SIG-M5 treated with dmso at 0.1 percent for 504 hours (cell line): ENCODE results near the gene MAPKBP1.

Experiments used
- DNase-seq: peaks from one replicate; lab custom pipeline; 2025; ENCODE audit not compliant: unreplicated experiment; lab: John Stamatoyannopoulos, UW

MAPKBP1 gene

GRCh38 chr15:41780727-41781126 lies 6.4 kb downstream of the MAPKBP1 start:
- DNase-seq: no peak

- no peak for DNase-seq
Observed at GRCh38 chr15:41782371-41783282, 8.3 kb downstream of the MAPKBP1 start.

- DNase-seq: no peak
Observed at GRCh38 chr15:41783296-41783695, 9.0 kb downstream of the MAPKBP1 start.

GRCh38 chr15:41788262-41788661 lies 14.0 kb downstream of the MAPKBP1 start:
- DNase-seq: no peak

GRCh38 chr15:41789236-41789635 lies 15.0 kb downstream of the MAPKBP1 start:
- DNase-seq: no peak

- DNase-seq: no peak
Observed at GRCh38 chr15:41789662-41790061, 15.4 kb downstream of the MAPKBP1 start.

GRCh38 chr15:41790169-41790568 lies 15.9 kb downstream of the MAPKBP1 start:
- no peak for DNase-seq

GRCh38 chr15:41790756-41791546 lies 16.7 kb downstream of the MAPKBP1 start:
- no peak for DNase-seq

GRCh38 chr15:41791547-41791937 lies 17.3 kb downstream of the MAPKBP1 start:
- DNase-seq: no peak

GRCh38 chr15:41792000-41792637 lies 17.8 kb downstream of the MAPKBP1 start:
- DNase-seq: no peak

GRCh38 chr15:41794081-41794480 lies 19.8 kb downstream of the MAPKBP1 start:
- DNase-seq: no peak

- no peak for DNase-seq
Observed at GRCh38 chr15:41795996-41796856, 21.9 kb downstream of the MAPKBP1 start.

- DNase-seq: no peak
Observed at GRCh38 chr15:41797201-41797944, 23.1 kb downstream of the MAPKBP1 start.

GRCh38 chr15:41798607-41799487 lies 24.6 kb downstream of the MAPKBP1 start:
- no peak for DNase-seq

- DNase-seq: no peak
Observed at GRCh38 chr15:41799488-41799805, 25.2 kb downstream of the MAPKBP1 start.

GRCh38 chr15:41801185-41801584 lies 26.9 kb downstream of the MAPKBP1 start:
- DNase-seq: no peak

- no peak for DNase-seq
Observed at GRCh38 chr15:41801850-41802455, 27.7 kb downstream of the MAPKBP1 start.

GRCh38 chr15:41804361-41804760 lies 30.1 kb downstream of the MAPKBP1 start:
- no peak for DNase-seq
